Activated T-helper 1 cell treated with Interleukin-2 at 50 U/mL for 16 hours (primary cell): ENCODE measurements around the gene POU5F1.

Experiments
- DNase-seq: peaks from one replicate; pipeline ENCODE4 v3.0.0-alpha.2; 2020; ENCODE audit warnings: low read depth

The POU5F1 gene

DNA sequence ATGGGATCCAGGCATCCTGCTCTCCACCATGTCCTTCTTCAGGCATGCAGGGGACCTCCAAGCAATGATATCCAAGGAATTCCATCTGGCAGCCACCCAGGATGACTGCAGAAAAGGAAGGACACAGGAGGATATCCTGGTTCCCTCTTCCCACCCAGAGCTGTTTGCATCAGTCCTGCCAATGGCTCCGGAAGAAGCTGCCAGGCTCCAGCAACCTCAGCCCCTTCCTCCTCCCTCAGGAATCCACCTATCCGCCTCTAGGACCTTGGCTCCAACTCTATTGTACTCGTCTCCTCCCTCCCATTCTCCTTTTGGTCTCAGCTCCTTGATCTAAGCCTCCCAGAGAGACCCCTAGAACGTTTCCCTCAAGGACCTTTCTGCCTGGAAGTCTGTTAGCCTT is 30.9 kb downstream of the POU5F1 start:
- DNase-seq, result no peak

DNA sequence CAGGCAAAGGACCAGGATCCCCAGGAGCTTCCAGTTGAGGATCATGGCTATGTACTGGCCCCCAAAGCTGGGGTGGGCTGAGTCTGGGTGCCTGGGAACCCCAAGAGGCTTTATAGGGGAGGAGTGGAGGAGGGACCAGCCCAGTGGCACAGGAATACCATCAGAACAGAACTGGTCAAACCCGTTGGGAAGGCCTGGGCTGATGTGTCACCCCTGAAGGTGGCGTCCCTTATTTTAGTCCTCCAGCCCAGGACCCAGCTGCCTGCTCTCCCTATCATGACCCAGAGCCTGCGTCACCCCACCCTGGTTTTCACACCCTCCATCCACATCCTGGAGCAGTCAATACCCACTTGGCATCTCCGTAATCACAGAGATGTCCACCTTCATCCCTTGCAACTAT is 31.5 kb downstream of the POU5F1 start, which contains the start of gene PSORS1C2:
Gene PSORS1C2 (minus strand): TSS at position 85 of the 400 bp plus-strand sequence. CDS start 40 bp downstream, at position 45.
- DNase-seq, result no peak

DNA sequence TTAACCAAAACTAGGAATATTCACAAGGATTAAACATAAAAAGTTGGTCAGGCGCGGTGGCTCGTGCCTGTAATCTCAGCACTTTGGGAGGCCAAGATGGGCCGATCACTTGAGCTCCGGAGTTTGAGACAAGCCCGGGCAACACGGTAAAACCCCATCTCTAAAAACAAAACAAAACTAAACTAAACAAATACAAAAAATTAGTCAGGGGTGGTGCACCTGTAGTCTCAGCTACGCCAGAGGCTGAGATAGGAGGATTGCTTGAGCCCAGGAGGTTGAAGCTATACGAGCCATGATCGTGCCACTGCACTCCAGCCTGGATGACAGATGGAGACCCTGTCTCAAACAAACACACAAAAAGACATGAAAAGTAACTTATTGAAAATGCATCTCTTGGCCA is 34.8 kb downstream of the POU5F1 start:
- DNase-seq, result no peak

GRCh38 chr6:31132806-31133205 is 37.7 kb downstream of the POU5F1 start:
- no peak for DNase-seq

GRCh38 chr6:31131595-31131994 is 38.9 kb downstream of the POU5F1 start:
- DNase-seq, result no peak

DNA sequence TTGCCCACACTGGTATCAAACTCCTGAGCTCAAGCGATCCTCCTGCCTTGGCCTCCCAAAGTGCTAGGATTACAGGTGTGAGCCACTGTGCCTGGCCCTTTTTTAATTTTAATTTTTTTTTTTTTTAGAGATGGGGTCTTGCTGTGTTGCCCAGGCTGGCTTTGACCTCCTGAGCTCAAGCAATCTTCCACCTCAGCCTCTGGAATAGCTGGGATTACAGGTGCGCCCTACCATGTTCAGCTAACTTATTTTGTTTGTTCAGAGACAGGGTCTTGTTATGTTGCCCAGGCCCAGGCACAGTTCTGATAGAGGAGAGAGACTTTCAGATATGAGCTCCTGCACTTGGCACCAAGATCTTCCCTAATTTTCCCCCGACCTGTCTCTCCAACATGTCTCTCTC is 39.7 kb downstream of the POU5F1 start:
- DNase-seq, result no peak

DNA sequence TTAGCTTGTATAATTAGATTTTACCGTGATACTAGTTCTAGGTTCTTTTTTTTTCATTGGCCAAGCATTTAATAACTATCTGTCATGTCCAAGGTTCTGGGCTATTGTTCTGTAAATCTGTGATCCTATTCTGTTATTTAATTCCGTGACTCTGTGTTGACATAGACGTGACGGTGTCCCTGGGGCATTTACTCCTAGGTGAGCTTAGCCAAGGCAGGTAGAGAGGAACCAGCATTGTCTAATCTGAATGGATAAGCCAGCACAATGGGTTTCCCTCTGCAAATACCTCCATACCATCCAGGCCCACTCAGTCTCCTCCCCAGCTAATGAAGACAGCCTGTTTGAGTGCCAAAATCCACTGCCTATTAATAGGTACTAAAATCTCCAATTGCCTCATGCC is 41.4 kb downstream of the POU5F1 start:
- no peak for DNase-seq

DNA sequence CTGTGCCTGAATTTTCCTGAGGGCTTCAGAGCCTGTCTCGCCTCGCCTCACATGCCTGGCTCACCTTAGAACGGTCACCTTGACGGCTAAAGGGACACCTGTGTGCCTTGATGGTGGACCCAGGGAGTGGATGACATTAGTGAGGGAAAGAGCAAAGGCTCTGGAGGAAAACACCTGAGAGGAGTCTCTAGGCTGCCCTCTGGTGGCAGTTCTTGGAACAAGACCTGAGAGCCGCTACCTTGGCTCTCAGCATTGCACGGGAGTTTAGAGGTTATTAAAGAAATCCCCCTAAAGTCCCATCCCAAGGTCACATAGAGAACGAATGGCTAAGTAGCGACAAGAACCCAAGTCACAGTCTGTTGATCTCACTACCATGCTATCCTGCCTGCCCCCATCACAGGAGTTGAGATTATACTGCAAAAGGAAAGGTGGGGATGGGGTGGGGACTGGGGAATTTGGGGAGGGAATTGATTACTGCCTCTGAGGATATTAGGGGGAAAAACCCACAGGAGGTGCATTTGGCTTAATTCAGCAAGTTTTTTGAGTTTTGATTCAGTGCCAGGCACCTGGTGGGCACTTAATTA is 42.3 kb downstream of the POU5F1 start:
- peak; percentile 43 for DNase-seq

- DNase-seq, result no peak
Observed at GRCh38 chr6:31126396-31127175, 43.9 kb downstream of the POU5F1 start.

- DNase-seq, result no peak
Observed at GRCh38 chr6:31125586-31126363, 44.7 kb downstream of the POU5F1 start.

GRCh38 chr6:31125162-31125561 is 45.3 kb downstream of the POU5F1 start:
- no peak for DNase-seq

DNA sequence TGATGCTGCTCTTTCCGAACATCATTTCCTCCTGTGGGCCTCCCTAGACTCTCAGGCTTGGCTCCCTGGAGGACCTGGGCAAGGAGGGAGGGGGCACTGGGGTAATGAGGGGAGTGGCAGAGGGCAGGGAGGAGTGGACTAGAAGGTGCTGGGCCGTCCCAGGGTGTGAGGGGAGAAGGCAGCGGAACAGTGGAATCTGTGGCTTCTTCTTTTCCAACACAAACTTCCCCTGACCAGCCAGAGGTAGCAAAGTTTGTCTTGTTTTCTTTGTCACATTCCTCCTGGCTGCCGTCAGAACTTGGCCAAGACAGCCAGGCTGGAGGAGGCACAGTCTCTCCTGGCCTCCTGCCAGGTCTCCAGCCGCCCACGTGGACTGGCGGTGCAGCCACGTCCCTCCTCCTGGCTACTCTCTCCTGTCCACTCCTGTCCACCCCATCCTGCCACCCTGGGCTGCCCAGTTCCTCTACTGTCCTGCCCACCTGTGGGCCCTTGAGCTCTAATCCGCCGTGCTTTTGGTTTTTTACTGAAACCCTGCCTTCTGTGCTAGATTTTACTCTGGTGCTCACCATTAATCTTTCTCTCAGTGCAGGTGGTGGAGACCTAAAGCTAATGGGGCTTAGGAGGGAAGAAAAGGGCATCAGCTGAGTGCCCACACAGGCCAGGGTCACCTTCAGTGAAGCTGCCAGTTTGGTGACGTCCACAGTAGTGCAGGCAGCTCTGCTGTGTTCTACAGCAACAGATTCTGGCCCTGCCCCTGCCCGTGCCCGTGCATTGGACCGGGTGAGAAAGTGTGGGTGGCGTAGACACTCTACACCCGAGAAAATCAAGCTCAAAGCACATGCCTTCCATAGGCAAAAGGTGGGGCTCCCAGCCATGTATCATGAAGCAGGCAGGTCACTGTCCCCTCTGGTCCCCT is 47.4 kb downstream of the POU5F1 start:
- DNase-seq, result no peak

DNA sequence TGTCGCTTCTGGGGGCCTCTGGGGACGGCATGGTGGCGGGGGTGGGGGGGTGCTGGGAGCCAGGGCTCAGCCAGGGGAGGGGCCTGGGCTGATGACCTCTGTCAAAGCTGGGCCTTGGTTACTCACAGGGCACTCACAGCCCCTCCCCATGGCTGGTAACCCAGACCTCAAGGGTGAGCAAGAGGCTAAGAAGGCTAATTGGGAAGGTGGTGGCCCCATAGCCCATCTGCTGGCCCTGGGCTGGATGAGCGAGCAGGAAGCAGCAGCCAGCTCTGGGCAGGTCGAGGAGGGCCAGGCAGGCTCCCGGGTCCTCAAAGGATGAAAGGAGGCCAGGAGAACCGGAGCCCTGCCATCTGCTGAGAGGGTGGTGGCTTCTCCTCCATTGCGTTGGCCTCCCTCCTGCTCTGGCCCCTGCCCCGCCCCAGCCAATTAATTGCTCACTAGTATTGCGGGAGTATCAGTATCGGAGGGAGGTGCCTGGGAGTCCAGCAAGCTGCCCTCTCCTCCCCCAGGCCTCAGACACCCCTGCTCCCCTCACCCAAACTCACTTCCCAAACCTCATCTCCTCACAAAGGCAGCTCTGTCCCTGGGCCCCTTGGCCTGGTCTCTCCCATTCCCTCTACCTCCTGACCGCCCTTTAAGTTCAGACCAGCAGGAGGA is 49.2 kb downstream of the POU5F1 start:
- no peak for DNase-seq

DNA sequence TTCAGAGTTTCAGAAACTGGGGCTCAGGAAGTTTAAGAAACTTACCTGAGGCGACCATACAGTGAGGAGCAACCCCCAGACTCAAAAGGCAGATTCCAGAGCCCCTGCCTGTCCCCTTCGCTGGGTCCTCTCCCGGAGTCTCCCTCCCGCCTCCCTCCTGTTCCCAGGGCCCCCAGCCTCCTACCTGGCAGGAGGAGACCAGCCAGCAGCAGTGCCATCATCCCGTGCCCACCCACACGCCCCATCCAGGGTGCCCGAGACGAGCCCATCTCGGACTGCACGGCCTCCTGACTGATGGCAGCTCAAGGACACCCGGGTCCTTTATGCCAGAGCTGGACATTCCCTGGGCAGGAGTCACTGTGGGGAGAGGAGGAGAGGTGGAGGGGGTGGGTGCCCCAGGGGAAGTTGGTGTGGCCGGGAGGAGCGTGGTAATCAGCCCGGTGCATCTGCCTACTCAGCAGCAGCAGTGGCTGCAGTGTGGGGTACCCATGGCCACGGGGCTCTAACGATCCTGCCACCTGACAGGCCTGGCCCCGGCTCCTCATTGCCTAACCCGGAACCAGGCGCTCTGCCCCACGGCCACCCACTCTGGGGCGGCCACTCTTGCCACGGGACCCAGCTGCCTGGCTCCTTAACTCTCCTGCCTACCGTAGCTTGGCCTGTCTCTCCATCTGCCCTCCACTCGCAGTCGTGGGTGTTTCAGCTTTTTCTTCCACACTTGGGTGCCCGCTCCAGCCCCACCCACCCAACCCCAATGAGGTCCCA is 50.1 kb downstream of the POU5F1 start, which contains the start of gene CDSN:
Gene CDSN (minus strand): TSS at position 296 of the 765 bp plus-strand sequence. CDS start 27 bp downstream, at position 269.
- no peak for DNase-seq

DNA sequence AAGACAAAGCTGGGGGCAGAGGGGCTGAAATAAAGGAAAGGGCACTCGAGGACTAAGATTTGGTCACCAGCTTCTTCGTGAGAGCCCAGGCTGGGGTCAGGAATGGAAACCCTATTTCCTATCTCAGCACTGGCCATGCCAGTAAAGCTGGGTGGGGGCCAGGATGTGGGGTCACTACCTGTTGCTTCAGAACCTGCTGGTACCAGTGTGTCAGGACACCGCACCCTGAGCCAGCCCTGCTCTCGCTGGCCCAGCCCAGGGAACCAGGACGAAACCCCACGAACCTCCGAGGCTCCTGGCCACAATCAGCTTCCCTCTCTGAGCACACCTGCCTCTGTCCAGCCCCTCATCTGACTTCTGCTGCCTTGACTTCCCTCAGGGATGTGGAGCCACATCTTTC is 52.3 kb downstream of the POU5F1 start:
- no peak for DNase-seq

DNA sequence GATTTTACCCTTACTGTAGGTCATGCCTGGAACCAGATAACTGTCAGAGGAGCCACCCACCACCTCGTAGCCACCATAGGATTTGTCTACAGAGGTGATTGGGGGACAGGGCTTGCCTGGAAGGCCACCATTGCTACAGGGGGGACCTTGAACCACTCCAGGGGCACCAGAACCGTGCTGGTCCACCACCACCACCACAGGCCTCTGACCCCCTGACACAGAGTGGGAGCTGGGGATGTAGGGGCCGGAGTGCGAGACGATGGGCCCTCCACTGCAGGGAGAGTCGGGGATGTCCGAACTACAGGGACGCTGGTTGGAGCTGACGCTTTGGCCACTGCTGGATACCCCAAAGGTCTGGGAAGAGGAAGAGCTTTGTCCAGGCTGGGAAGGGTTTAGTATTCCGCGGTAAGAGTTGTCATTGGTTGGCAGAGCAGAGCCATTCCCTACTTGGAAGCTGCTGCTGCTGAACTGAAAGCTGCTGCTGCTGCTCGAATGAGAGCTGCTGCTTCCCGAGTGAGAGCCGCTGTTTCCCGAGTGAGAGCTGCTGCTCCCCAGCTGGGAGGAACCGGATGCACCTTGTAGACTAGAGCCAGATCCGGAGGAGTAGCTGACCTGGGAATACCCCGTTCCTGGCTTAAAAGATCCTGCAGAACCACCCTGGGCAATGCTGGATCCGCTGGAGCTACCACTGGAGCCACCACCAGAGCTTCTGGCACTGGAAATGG is 53.7 kb downstream of the POU5F1 start:
- DNase-seq, result no peak

DNA sequence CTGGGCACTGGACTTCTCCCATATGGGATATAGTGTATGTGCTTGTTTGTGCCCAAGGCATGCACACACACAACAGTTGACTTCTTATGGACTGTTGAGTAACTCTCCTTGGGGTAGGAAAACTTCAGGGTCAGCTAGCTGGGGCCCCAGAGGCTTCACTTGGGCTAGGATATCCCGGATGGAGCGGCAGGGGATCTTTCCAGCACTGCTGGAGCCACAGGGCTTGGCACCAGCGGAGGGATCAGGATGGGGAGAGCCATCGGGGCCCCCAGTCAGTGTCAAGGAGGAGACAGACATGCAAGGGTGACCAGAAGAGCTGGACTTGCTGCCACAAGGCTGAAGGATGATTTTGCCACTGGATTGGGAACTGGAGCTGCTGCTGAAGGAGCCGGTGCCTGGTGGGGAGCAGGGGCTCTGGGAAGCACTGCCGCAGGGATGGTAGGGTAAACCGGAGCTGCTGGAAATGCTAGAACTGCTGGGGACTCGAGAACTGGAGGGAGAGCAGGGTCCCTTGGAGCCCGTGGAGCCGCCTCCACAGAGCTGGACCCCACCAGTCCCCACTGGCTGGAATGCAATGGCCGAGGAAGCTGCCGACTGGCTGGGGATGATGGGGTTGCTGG is 54.4 kb downstream of the POU5F1 start:
- no peak for DNase-seq

- no peak for DNase-seq
Observed at GRCh38 chr6:31114970-31115849, 55.3 kb downstream of the POU5F1 start.
